Right forelimb (tissue), 1 donor: Measurements from ENCODE around the gene DYNLRB1.

ENCODE experiments used
- DNase-seq: peaks from one replicate; pipeline ENCODE4 v3.0.0-alpha.2; 2018

DYNLRB1 gene

DNA sequence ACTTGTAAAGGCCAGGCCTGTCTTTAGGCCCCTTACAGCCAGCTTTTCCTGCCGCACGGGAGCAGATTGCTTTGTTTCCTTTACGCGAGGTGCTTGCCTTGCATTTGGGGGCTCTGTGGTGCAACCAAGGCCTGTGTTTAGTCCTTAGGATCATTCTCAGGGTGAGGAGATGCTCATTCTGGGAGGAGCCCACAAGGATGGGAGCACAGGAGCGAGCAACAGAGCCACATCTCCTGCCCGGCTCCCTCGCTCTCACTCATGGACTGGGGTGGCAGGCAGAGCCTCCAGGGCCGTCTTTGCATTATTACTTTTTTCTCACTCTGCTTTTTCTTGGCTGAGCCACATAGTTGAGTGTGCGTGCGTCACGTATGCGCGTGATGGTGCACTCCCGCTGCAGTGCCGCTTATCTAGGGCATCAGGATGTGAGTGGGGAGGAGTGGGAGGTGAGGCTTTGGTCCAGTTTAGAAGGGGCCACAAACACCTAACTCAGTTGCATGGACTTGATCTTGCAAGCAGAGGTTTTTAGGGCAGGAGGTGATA is 19.1 kb downstream of the DYNLRB1 start:
- no peak for DNase-seq

GRCh38 chr20:34535857-34536256 is 19.6 kb downstream of the DYNLRB1 start:
- no peak for DNase-seq

DNA sequence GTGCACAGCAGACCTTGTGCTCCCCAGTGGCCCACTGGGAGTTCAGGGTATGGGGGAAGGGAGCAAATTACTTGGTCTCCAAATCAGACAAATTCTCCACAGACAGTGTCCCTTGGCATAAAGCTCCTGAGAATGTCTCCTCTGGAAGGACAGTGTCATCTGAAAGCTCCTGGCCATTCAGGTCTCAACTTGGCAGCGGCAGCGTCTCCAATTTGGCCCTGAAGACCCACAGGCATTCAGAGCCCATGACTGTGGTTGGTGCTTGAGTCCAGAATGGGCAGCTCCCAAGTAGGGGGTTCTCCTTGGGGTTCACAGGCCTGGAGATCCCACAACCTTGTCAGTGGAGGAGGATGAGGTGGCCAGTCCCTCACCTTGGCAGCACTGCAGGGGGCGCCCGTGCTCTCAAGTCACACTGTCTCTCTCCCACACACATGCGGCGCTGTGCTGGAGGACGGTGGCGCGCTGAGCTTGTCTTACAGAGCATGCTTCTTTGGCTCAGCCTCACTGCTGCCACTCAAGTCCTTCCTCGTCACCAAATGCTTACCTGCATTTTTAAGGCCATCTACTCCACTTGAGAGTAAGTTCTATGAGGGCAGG is 20.7 kb downstream of the DYNLRB1 start:
- DNase-seq = no peak

GRCh38 chr20:34537651-34538050 is 21.4 kb downstream of the DYNLRB1 start:
- no peak for DNase-seq

DNA sequence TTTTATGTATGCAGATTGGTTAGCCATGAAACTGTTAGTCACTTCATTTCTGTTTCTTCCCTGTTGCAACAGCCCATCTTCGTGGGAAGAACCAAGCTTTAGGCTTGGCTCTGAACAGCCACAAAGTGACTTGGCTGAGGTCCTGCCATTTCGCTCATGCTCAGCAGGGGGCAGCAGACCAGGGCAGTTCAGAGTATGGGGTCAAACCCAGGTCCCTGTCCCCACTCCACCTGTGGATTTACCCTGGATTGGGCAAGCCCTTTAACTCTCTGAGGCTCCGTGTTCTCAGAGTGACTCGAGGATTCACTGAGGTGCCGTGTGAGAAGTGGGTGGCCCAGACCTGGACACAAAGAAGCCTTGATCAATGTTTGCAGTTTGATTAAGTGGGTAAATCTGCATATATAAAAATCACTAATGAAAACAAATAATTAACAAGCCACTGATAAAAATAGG is 22.5 kb downstream of the DYNLRB1 start:
- no peak for DNase-seq

- DNase-seq = no peak
These were observed 23.5 kb downstream of the DYNLRB1 start for GRCh38 chr20:34539756-34540155.

- DNase-seq = no peak
These were observed 24.5 kb downstream of the DYNLRB1 start for GRCh38 chr20:34540596-34541263.

DNA sequence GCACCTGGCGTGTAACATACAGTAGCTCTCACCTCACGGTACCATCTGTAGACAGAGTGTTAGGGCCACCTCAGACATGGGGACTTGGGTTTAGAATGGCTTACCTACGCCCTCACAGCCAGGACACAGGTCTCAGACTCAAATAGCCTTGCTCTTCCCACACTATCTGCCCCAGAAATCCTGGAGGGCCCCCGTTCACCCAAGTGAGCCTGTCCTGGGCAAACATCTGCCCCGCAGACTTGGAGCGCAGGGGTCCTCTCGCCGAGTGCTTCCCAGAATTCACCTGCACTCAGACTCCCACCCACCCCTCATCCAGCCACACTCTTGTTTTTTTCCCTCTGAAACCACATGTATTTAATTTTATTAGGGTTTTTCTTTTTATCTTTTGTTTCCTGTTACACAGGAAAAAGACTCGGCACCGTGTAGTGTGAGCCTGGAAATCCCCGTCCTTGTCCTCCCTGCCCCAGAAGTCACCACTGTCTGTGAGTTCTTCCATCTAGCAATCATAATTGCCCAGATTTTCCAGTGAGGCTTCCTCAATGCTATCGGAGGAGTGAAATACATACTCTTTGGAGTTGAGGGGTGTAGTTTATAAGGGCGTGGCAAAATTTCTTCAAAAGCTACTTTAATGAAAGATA is 25.2 kb downstream of the DYNLRB1 start:
- DNase-seq = no peak

- no peak for DNase-seq
These were observed 25.7 kb downstream of the DYNLRB1 start for GRCh38 chr20:34541917-34542316.

DNA sequence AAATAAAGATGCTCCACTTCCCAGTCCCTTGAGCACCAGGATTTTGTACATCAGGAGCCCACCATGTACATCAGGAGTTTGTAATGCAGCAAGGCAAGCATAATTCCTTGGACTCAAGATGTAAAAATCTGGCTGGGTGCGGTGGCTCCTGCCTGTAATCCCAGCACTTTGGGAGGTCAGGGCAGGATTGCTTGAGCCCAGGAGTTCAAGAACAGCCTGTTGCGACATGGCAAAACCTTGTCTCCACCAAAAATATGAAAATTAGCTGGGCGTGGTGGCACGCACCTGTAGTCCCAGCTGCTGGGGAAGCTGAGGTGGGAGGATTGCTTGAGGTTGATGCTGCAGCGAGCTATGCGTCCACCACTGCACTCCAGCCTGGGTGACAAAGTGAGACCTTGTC is 26.2 kb downstream of the DYNLRB1 start:
- DNase-seq = no peak

GRCh38 chr20:34543463-34544056 is 27.3 kb downstream of the DYNLRB1 start:
- no peak for DNase-seq

DNA sequence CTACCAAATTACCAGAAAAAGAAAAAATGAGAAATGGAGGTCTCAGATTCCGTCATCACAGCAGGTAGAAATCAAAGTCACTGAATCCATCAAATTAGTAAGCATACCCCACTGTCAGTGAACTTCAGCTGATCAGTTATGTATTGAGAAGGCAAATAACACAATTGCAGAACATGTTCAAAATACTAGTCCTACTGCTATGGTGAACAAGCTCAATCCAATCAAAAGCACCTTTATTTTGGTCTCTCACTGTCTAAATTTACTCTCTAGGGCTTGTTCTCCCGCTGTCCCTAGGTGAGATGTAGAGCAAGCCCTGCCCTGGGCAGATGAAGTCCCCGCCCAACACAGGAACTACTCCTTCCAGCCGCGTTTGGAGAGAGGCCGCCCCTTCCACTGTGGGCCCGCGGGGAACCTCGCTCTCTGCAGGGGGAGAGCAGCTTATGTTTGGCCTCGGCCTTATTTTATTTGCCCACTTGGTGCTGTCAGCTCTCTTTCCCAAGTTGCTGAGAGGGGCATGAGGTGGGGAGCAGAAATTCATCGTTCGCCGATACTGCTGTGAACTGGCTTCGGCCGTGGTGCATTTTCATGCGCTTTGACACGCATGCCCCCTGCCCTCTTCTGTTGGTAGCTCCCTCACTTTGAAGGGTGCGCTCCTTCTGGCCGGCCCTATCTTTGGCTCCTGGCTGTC is 28.0 kb downstream of the DYNLRB1 start:
- no peak for DNase-seq

DNA sequence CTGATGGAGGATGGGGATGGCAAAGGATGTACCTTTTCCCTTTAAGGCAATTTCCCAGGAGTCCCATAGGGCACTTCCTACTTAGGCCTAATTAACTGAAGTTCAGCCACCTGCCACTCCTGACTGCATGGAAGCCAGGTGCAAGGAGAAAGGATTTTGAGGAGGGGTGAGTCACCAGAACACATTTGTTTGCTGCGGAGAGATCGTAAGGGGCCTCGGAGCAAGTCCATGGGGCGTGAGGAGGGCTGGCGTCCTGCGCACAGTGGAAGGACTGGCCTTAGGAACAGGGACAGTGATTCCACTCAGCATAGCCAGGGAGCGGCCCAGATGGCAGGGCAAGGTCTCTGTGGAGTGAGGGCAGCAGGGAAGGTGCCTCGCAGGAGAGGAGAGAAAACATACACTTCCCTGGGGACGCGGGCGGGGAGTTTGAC is 30.5 kb downstream of the DYNLRB1 start:
- no peak for DNase-seq

- DNase-seq = no peak
These were observed 31.8 kb downstream of the DYNLRB1 start for GRCh38 chr20:34547844-34548613.

GRCh38 chr20:34549291-34549928 is 33.2 kb downstream of the DYNLRB1 start:
- DNase-seq = no peak

- no peak for DNase-seq
These were observed 33.7 kb downstream of the DYNLRB1 start for GRCh38 chr20:34549929-34550305.

- no peak for DNase-seq
These were observed 36.3 kb downstream of the DYNLRB1 start for GRCh38 chr20:34552569-34552968.

GRCh38 chr20:34553366-34553867 is 37.2 kb downstream of the DYNLRB1 start:
- DNase-seq = no peak

DNA sequence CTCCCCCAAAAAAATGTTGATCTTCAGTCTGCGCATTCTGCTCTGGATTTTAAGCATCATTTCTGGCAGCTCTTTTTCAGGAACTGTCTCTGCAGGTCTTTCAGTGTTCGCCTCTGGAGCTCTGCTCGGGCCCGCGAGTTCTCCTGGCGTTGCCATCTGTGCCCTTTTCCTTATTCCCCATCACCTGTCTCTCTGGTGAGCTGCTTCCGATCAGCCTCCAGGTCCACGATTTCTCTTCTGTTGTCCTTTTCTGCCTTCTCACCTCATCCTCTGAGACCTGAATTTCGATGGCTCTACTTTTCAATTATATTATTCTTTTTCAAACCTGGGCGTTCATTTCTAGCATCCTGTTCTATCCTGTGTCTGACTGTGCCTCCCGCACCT is 41.7 kb downstream of the DYNLRB1 start:
- no peak for DNase-seq

- DNase-seq = peak; percentile 95
These were observed 42.3 kb downstream of the DYNLRB1 start, which contains the start of gene MAP1LC3A for GRCh38 chr20:34558320-34559218. Gene MAP1LC3A, plus strand, starts transcription at chr20:34558718. Its CDS starts 151 bp downstream, at chr20:34558869.
